Common myeloid progenitor, CD34-positive (primary cell): ENCODE data around the gene COL23A1.

Experiments used
- CTCF ChIA-PET: fragments of 350-600 bp; sonication (Branson Sonifier 250); formaldehyde crosslinking; loops from one replicate; lab custom pipeline; 2021; ENCODE audit warnings: antibody characterized with exemption; lab: Charles Lee
- POLR2A ChIA-PET: fragments of 350-600 bp; sonication (Branson Sonifier 250); formaldehyde crosslinking; loops from one replicate; lab custom pipeline; 2021; ENCODE audit warnings: antibody characterized with exemption; lab: Charles Lee
- DNase-seq, 3 donors: peaks; one replicate each; pipeline versions ENCODE4 v3.0.0 to v3.0.0-alpha.2; 2013
- H3K27ac ChIP-seq, 2 experiments: 1 replicate in 1 of 2; 2 replicates in 1 of 2; pipeline ENCODE4 v1.7.0; 2013; ENCODE audit warnings: inconsistent platforms in 2 of 2, low read length in 2 of 2, mild to moderate bottlenecking in 2 of 2, low read depth in 1 of 2, moderate library complexity in 1 of 2; ENCODE audit not compliant: severe bottlenecking in 2 of 2, insufficient read depth in 1 of 2, poor library complexity in 1 of 2
- H3K27me3 ChIP-seq, 5 experiments: replicated peaks in 2 of 5; 1 replicate in 3 of 5; 2 replicates in 2 of 5; pipeline versions ENCODE4 v1.6.1 to v1.7.0; 2013; ENCODE audit warnings: low read length in 4 of 5, mild to moderate bottlenecking in 2 of 5, moderate library complexity in 2 of 5, inconsistent platforms in 1 of 5; ENCODE audit not compliant: insufficient read depth in 5 of 5, control insufficient read depth in 4 of 5
- H3K36me3 ChIP-seq, 4 experiments: 1 replicate in 2 of 4; 2 replicates in 2 of 4; pipeline versions ENCODE4 v1.6.1 to v1.7.0; 2013; ENCODE audit warnings: low read length in 3 of 4, control low read depth in 1 of 4, mild to moderate bottlenecking in 1 of 4; ENCODE audit not compliant: control insufficient read depth in 4 of 4, insufficient read depth in 4 of 4
- H3K4me1 ChIP-seq, 4 experiments: 1 replicate in 3 of 4; 2 replicates in 1 of 4; pipeline versions ENCODE4 v1.6.1 to v1.7.1; 2013; ENCODE audit warnings: low read length in 3 of 4, mild to moderate bottlenecking in 3 of 4, control low read depth in 1 of 4, inconsistent platforms in 1 of 4, moderate library complexity in 1 of 4; ENCODE audit not compliant: control insufficient read depth in 4 of 4, insufficient read depth in 4 of 4; ENCODE audit errors: control extremely low read depth in 1 of 4
- H3K4me3 ChIP-seq, 7 experiments: 1 replicate in 4 of 7; 2 replicates in 3 of 7; pipeline versions ENCODE4 v1.5.1 to v1.7.0; 2013; ENCODE audit warnings: mild to moderate bottlenecking in 7 of 7, low read length in 6 of 7, moderate library complexity in 6 of 7, inconsistent platforms in 2 of 7, low read depth in 2 of 7, control low read depth in 1 of 7; ENCODE audit not compliant: insufficient read depth in 4 of 7, control insufficient read depth in 1 of 7; ENCODE audit errors: extremely low read depth in 1 of 7
- H3K9me3 ChIP-seq, 5 experiments: 1 replicate in 4 of 5; 2 replicates in 1 of 5; pipeline versions ENCODE4 v1.6.1 to v1.7.1; 2013; ENCODE audit warnings: low read length in 4 of 5, mild to moderate bottlenecking in 2 of 5, inconsistent platforms in 1 of 5, low read depth in 1 of 5, moderate library complexity in 1 of 5; ENCODE audit not compliant: control insufficient read depth in 4 of 5, insufficient read depth in 2 of 5; ENCODE audit errors: control extremely low read depth in 1 of 5
- WGBS: methylation state at CpG from one replicate; pipeline ENCODE4 v1.1.5; 2013; ENCODE audit not compliant: insufficient coverage; 5-methylcytosine and 5-hydroxymethylcytosine counted together

COL23A1 gene

DNA sequence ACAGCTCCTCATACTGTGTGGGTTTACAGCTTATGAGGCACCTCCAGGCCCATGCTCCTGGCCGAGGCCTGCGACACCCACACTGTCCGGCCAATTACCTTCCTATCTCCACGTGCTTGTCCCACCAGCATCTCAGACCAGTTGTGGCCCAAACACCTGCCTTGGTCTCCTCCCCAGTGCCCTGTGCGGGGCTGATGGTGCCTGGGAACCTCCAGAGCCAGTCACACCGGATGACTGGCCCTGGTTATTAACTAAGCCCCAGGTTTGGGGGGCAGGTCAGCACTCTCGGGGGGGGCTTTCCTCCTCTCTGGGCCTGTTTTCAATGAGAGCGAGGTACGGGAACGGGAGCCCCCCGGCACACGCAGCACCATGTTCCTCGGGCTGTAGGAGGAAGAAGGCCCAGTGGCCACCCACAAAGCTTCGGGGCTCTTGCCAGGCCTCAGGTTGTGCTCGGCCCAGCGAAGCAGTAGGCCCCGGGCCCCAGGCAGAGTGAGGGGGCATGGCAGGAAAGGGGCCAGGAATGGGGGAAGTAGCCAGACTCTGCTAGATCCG is 281.6 kb downstream of the COL23A1 start:
- peaks cover 0 to 8% (median 0%) of the 10 kb centered on the region in 4 experiments for H3K4me1 ChIP-seq
- H3K36me3 ChIP-seq, result no peaks in the 10 kb centered on the region
- WGBS, result 93% methylated on average over 16 of the region's 18 CpGs
- H3K9me3 ChIP-seq, result no peaks in the 10 kb centered on the region
- CTCF ChIA-PET, result interaction anchor here (1.3 kb wide), 1 partner anchor 24 kb away, joined by 3 read pairs; no protein-coding TSS in a partner anchor
- H3K4me3 ChIP-seq, result no peak overlapping the region
- H3K27me3 ChIP-seq, result no peaks in the 10 kb centered on the region
- no peak for DNase-seq
- POLR2A ChIA-PET, result no interaction called here
- no peak overlapping the region for H3K27ac ChIP-seq

DNA sequence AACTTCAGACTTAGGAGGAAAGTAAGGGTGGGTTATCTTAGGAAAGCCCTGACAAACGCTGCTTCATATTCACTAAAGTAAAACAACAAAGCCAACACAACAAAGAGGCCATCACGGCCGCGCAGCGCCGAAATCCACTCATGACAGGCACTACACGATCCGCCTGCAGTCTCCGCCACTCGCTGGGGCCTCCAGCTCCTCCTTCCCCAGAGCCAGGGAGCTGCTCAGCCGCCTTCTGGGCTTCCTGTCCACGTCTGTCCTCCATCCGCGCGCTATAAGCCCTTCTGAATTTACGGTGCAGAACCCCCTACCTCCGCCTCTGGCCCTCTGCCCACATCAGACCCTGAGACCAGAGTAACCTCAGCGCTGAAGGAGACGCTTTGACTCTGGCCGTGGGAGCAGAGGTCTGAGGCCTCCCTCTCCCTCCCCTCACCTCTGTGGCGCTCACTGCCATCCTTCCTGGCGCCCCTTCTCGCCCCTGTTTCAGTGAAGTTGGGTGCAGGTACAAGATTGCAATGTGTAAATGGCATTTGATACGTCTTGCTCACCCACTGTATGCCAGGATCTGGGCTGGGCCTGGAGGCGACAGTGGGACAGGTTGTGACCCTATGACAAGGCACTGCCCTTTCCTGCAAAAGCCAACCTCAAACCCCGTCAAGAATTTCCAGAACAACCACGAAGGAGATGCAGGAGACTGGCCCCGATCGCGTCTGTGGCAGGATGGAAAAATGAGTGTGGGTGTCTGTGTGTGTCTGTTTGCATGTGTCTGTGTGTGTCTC is 282.7 kb downstream of the COL23A1 start:
- 88% methylated on average over 25 of the region's 30 CpGs for WGBS
- DNase-seq, result no peak
- H3K27me3 ChIP-seq, result no peaks in the 10 kb centered on the region
- no peaks in the 10 kb centered on the region for H3K36me3 ChIP-seq
- no peaks in the 10 kb centered on the region for H3K9me3 ChIP-seq
- H3K27ac ChIP-seq, result no peak overlapping the region
- ChIA-PET POLR2A (no interaction called here), CTCF (interaction anchor here (1.3 kb wide), 1 partner anchor 26 kb away, joined by 4 read pairs; no protein-coding TSS in a partner anchor)
- H3K4me3 ChIP-seq, result no peak overlapping the region
- peaks cover 0 to 8% (median 0%) of the 10 kb centered on the region in 4 experiments for H3K4me1 ChIP-seq

DNA sequence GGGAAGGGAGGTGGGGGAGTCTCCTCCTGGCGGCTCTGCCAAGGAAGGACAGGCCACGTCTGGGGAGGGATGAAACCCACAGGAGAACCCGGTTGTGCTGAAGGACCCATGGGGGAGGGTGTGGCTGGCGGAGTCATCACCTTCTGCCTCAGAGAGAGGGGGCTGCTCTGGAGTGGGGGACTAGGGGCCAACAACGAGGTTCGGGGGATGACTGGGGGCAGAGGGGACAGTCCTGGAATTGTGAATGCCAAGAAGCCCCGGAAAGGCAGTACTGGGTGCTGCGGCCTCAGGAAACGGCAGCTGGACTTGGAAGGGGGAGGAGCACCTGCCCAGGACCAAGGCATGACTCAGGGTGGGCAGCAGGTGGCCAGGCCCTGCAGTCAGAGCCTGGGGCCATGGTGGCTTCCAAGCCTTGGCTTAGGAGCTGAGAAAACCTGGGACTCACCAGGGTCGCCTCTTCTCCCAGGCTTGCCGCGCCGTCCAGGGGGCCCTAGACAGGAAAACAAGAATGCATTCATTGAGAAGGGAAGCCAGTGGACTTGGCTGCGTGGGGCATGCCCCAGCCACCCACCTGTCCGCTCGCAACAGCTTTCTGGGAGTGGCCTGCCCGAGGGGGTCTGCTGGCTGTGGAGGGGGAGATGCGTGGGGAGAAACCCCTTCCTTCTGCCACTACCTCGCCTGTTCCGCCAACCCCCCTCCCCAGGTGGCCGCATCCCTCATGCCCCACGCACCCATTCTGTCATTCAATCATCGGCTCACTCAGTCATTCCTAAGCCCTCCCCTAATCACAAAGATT is 283.6 kb downstream of the COL23A1 start:
- no peak overlapping the region for H3K4me3 ChIP-seq
- H3K9me3 ChIP-seq, result peaks cover 0 to 4% (median 1%) of the 10 kb centered on the region in 5 experiments
- ChIA-PET CTCF (interaction anchor here (1.3 kb wide), 1 partner anchor 25 kb away, joined by 4 read pairs; no protein-coding TSS in a partner anchor), POLR2A (no interaction called here)
- DNase-seq, result no peak
- WGBS, result 90% methylated on average over 18 of the region's 23 CpGs
- no peaks in the 10 kb centered on the region for H3K36me3 ChIP-seq
- H3K27me3 ChIP-seq, result peaks cover 0 to under 1% (median 0%) of the 10 kb centered on the region in 5 experiments
- H3K27ac ChIP-seq, result no peak overlapping the region
- H3K4me1 ChIP-seq, result peaks cover 0 to 8% (median 0%) of the 10 kb centered on the region in 4 experiments

DNA sequence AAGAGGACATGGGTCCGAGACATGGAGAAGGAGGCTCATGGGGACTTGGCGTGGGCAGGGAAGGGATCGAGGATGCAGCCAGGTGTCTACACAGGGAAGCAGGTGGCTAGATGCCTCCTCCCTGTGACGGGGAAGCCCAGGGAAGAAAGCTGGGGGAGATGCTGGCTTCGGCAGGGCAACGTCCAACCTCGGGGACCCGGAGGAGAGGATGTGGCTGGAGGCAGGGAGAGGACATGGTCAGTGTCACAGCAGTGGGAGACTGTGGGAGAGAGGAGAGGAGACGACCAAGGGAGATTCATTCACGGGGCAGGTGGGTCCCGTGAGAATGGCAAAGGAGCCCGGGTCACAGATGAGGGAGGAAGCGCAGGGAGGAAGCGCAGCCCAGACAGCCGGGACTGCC is 284.4 kb downstream of the COL23A1 start:
- no peak for DNase-seq
- Histone ChIP-seq H3K27me3 (peaks cover 0 to 2% (median 0%) of the 10 kb centered on the region in 5 experiments), H3K4me3 (no peak overlapping the region), H3K27ac (no peak overlapping the region), H3K4me1 (peaks cover 0 to 8% (median 0%) of the 10 kb centered on the region in 4 experiments), H3K9me3 (peaks cover 0 to 8% (median 8%) of the 10 kb centered on the region in 5 experiments), H3K36me3 (no peaks in the 10 kb centered on the region)
- ChIA-PET CTCF (no interaction called here), POLR2A (no interaction called here)
- 93% methylated on average over 15 of the region's 15 CpGs for WGBS

DNA sequence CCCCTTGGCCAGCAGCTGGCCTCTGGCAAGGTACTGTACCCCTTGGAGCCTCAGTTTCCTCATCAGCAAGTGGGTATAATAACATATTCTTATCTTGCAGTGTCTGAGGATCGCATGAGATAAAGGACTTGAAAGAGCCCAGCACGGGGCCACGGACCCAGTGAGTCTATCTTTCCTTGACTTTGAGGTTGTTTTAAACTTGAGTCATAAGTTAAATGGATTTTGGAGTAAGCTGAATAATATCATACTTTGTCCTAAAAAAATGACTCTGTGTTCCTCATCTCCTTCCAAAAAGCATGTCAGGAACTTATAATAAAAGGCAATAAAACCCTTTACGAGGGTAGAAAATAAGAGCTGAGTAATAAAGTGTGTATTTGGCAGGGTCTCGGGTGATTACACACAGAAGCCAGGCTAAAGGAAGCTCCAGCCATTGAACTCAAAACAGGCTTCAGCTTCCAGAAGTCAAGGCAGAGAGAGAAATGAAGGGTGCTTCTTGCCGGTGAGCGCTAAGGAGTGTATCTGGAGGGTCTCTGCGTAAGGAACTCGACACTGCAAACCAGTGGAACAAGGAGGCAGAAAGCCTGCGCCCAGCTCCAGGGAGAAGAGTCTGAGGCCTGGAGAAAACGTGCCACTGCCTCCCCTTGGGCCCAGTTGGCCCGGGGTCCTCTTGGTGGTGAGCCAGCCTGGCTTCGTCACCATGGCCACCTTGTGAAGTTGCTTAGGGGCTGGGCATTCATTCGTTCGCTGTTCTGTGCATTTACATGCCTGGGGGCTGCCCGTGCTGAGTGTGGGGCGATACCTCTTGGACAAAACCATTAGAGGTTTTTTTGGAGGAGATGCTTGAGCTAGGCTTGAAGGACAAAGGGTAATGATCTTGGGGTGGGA is 285.2 kb downstream of the COL23A1 start:
- peaks cover 0 to 10% (median 8%) of the 10 kb centered on the region in 5 experiments for H3K9me3 ChIP-seq
- CTCF ChIA-PET, result no interaction called here
- H3K36me3 ChIP-seq, result no peaks in the 10 kb centered on the region
- peaks cover 0 to 2% (median 0%) of the 10 kb centered on the region in 5 experiments for H3K27me3 ChIP-seq
- POLR2A ChIA-PET, result no interaction called here
- 96% methylated on average over 17 of the region's 17 CpGs for WGBS
- no peak overlapping the region for H3K27ac ChIP-seq
- H3K4me3 ChIP-seq, result no peak overlapping the region
- H3K4me1 ChIP-seq, result peaks cover 0 to 8% (median 0%) of the 10 kb centered on the region in 4 experiments
- DNase-seq, result no peak

DNA sequence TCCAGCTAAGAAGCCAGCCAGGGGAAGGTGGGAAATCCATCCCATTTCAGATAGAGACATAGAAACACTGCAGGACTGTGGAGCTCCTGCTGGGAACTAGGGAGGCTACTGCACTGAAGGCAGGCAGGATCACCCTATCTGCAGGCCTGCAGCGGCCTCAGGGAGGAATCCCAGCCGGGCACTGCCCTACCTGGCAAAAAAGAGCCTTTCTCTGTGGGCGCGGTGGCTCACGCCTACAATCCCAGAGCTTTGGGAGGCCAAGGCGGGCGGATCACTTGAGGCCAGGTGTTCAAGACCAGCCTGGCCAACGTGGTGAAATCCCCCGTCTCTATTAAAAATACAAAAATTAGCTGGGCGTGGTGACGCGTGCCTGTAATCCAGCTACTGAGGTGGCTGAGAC is 286.2 kb downstream of the COL23A1 start:
- H3K36me3 ChIP-seq, result no peaks in the 10 kb centered on the region
- no peak for DNase-seq
- ChIA-PET POLR2A (no interaction called here), CTCF (no interaction called here)
- H3K27me3 ChIP-seq, result peaks cover 0 to 2% (median 0%) of the 10 kb centered on the region in 5 experiments
- H3K9me3 ChIP-seq, result peaks cover 0 to 10% (median 8%) of the 10 kb centered on the region in 5 experiments
- peaks cover 0 to 8% (median 0%) of the 10 kb centered on the region in 4 experiments for H3K4me1 ChIP-seq
- no peak overlapping the region for H3K27ac ChIP-seq
- 94% methylated on average over 11 of the region's 12 CpGs for WGBS
- H3K4me3 ChIP-seq, result no peak overlapping the region
